Suppressor macrophage treated with lipopolysaccharide for 4 hours (primary cell): ENCODE data around the gene B3GAT3.
"Not testable (repeated sequence)": the region's sequence is repeated elsewhere in the genome, so short reads cannot be mapped to it uniquely, and the experiment has no call there.

ENCODE experiments used
- DNase-seq: peaks from one replicate; pipeline ENCODE4 v3.0.0-alpha.2; 2020

The B3GAT3 gene

DNA sequence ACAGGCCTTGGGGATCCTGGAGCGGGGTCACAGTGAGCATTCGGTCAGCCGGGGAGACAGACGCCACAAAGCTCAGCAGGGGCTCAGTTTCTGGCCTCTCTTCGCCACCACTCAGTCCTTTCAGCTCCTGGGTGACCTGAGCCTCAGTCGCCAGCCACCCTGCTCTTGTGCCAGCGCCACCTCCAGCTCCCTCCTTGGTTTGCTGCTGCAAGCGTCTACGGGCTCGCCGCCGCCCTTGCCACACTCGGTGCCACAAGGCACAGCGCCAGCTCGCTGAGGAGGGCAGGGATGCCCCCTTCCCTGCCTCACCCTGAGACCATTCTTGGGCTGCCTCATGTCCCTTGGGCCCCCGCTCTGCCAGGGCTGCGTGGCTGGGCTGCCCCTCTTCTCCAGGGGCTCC is 46.6 kb downstream of the B3GAT3 start:
- DNase-seq: no peak

DNA sequence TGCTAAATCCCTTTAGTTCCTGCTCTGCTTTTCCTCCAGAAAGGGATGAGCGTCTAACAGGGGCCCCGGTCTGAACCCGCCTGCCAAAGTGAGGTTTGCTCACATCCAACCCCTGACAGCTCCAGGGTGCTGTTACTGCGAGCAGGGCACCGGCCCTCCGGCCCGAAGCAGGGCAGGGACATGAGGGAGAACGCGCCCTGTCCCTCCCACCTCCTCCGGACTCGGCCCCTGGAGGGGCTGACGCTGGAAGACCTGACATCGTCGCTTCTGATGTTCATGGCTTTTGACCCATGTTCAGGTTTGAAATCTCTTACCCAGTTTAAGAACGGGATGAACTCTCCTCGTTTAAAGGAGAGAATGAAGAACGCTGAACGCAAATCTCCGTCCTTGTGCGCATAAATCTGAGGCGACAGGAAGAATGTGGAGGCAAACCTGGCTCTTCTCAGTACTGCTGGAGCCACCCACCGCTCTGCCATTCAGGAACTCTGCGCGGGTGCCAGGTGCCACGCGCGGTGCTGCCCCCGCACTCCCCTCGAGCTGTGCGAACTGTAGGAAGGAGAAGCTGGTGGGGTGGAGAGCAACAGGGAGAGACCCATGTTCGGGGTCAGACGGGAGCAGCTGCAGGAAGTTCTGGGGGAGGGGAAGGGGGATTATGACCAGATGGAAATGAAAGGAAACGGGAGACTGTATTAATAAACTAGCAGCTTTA is 47.3 kb downstream of the B3GAT3 start:
- peak; percentile 21 for DNase-seq

DNA sequence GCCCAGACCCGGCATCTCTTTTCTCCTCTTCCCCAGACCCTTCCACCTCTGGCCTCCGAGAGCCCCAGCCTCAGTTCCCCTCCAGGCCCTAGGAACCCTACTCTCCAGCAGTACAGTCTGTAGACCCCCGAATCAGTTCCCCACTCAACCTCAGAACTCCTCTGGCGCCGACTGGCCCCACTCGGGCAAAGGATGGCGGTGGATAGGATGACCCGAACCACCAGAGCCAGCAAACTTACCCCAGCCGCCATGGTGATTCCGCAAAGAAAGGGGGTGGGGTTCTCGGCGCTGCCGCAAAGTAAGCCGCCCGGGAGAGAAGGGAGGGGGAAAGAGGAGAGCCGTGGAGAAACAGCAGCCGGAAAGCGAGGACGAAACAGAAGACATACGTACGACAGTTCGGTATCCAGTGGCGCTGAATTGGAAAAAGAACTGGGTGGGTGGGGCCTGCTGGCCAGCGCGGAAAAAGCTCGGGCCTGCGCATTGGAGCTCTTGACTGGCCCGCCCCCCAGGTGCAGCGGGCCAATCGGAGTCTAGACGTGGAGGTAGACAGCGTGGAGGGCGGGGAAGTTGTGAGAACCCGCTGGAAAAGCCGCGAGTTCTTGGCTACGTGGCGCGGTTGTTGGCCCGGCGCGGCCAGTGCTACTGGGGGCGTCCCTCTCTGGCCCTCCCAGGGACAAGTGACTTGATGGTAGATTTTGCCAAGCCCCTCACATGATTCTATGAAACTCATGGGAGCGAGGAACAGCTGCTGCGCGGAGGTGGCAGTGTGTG is 48.0 kb downstream of the B3GAT3 start, which contains the start of gene EEF1G:
Gene EEF1G (minus strand): TSS at position 300 of the 771 bp plus-strand sequence. CDS start 49 bp downstream, at position 251.
- DNase-seq: peak; percentile 100

DNA sequence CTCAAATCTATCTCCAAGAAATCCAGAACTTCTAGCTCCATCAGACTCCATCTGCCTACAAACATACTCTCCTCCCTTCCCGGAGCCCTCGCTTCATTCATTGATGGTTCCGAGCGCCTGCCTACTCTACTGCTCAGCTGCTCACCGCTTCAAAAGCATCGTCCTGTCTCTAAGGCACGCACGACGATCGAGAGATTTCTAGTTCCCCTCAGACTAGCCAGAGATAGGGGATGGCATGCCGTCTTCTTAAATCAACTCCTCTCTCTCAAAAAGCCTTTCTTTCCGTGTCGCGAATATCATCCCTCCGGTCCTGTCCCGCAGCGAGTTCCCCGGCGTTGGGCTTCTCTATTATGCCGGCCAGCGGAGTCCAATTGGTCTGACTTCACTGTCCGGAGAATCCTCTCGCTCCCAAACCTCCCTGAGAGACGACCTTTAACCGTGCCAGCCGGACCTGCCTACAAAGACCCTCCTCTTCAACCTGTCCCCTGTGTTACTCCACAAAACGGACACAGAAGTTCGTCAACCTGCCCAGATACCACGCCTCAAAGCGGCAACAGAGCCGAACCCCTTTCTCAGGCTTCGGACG is 48.7 kb downstream of the B3GAT3 start:
- peak; percentile 27 for DNase-seq

DNA sequence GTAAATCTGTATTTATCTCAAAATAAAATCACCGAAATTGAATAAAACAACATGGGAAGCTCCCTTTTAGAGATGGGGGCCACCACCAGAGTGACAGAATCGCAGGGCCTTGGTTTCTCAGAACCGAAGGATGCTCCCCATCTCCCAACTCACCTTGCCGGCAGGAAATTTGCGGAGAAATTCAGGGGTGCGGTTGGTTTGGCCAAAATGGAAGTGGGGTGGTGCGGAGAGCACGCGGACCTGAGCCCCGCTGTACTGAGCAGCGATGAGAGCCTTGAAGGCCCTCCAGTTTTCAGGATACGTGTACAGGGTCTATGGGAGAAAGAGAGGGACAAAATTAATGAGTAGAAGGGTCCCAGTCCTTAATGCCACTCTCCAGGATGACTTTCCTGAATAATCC is 49.4 kb downstream of the B3GAT3 start:
- DNase-seq: no peak

DNA sequence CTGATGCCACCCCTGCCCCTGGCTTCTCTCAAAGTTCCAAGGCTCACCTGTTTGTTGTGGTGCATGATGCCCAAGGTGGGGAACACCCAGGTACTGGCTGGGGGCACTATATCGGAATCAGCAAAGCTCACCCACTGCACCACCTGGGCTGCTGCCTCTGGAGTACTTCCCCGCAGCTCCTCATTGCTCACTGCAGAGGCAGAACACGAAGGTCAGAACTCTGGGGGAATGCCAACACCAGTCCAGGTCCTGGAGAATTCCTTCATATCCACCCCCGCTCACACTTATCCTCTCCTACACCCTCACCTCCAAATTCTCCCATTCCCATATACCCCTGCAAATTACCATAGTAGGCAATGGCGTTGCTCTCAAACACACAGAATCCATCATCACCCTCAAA is 50.3 kb downstream of the B3GAT3 start:
- not testable (repeated sequence) for DNase-seq

DNA sequence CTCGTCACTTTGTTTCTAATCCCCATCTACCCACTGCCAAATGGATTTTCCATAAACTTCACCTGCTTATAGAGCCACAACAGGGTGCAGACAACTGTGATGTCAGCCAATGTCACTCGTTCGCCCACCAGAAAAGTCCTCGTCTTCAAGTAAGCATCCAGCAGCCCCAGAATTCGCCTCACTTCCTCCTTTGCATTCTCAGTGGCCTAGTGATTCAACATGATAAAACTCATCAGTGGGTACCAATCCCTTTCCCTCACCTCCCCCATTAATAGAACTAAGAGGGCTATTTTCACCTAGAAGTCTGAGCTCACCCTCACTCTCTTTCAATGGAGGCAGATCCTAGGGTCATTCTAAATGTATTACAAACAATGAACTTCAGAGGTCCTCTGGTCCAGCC is 50.9 kb downstream of the B3GAT3 start:
- not testable (repeated sequence) for DNase-seq

DNA sequence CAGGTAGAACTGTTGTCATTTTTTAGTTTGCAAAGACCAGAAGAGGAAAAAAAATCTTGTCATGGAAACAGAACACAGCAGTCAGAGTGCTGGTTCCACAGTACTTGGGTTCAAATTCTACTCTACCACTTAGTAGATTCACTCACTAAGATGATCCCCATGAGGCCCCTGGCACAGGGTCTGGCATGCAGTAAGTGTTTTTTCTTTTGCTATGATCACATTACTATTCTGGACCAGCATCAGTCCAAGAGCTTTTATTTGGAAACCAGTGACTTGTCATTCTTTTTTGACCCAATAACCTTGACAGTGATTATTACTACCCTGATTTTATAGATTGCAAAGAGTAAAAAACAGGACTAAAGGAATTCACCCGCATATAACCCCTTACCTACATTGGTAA is 52.2 kb downstream of the B3GAT3 start:
- no peak for DNase-seq

DNA sequence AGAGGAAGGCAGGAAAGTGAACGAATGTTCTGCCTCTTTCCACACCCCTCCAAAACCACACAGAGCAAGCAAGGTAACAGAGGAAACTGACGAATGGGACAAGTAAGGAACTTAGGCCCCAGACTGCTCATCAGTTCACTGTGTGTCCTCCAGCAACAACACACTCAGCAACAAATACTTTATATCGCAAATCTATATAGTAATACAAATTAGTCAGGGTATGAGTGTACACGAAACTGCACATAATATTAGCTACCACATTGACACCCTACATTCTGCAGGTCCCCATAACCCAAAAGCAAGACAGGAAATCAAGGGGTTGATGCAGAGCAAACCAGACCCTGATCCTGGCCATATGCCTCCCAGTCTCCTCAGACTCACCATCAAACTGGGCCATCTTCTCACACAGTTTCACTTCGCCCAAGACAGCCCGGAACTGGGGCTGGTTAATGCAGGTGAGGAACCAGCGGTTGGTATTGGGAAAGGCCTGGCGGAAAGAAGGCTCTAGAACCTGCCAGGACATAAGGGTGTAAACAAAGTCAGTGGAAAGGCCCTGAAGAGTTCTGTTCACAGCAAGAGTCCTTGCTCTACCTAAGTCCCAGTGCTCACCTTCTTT is 54.7 kb downstream of the B3GAT3 start:
- no peak for DNase-seq

DNA sequence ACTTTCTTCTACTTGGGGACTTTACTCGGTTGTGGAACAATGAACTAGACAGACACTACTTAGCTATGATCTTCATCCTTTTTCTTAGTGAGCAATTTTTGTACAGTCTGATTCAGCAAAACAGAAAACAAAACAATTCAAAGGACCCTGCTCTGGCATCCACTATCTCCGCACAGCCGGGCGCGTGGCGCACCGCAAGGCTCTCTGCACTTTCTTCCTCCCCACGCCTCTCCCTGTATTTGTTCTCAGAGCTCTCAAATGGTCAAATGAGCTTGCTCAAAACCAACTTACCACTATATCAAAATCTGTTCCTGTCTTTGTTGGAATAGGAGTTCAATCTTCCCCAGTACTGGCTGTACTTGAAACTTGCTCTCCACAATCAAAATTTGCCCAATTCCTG is 55.5 kb downstream of the B3GAT3 start:
- DNase-seq: no peak
